Psoas muscle (tissue), 8 donors: ENCODE results near the gene KRTAP4-9. TPM values are rescaled to one million over a fixed set of nuclear protein-coding genes. Genes with fewer than 3 reads are reported as not detected.

Experiments used
- ATAC-seq, 4 donors: fragments of 200-7000 bp; cut with Tn5 transposase; one replicate each; pipeline ENCODE4 v1.9.1; 2020; ENCODE audit warnings: moderate library complexity in 3 of 4, mild to moderate bottlenecking in 2 of 4
- DNase-seq, 2 donors: peaks; one replicate each; pipeline ENCODE4 v3.0.0-alpha.2; 2020
- H3K27ac ChIP-seq: fragments of 200-600 bp; one replicate; pipeline ENCODE4 v1.8.0; 2022
- H3K27me3 ChIP-seq, 3 donors: fragments of 200-600 bp in 1 of 3; one replicate each; pipeline versions ENCODE4 v1.6.1 to v1.8.0; 2013 to 2022; ENCODE audit warnings: low read length in 2 of 3, mild to moderate bottlenecking in 2 of 3, moderate library complexity in 1 of 3; ENCODE audit not compliant: insufficient read depth in 3 of 3
- H3K36me3 ChIP-seq, 2 donors: fragments of 200-600 bp in 1 of 2; one replicate each; pipeline versions ENCODE4 v1.6.1 to v1.8.0; 2013 to 2022; ENCODE audit warnings: low read depth in 1 of 2, mild to moderate bottlenecking in 1 of 2, moderate library complexity in 1 of 2; ENCODE audit not compliant: insufficient read depth in 1 of 2
- H3K4me1 ChIP-seq: fragments of 200-600 bp; one replicate; pipeline ENCODE4 v1.8.0; 2022
- H3K4me3 ChIP-seq: fragments of 200-600 bp; one replicate; pipeline ENCODE4 v1.8.0; 2022; ENCODE audit warnings: mild to moderate bottlenecking
- H3K9me3 ChIP-seq: fragments of 200-600 bp; one replicate; pipeline ENCODE4 v1.8.0; 2022
- WGBS, 3 donors: extraction: QIAGEN DNeasy Blood & Tissue Kit; methylation state at CpG; one replicate each; pipeline versions ENCODE4 v1.1.6 to v1.1.7; 2013; 5-methylcytosine and 5-hydroxymethylcytosine counted together
- intact Hi-C, 2 donors: fragments of 100-400 bp; cut with DNase I; formaldehyde crosslinking; loops; one replicate each; pipeline versions ENCODE4 v1.11.0 to v1.14.2; 2022
- polyA plus RNA-seq, 3 donors: library from polyadenylated mRNA; stranded (reverse); fragments of 200-250 nt; gene quantifications; one replicate each; pipeline ENCODE4 v1.2.3, GENCODE V29; 2013
- total RNA-seq, 4 donors: library from RNA; stranded (reverse); fragmentation: NEBNext Ultra II Directional in 2 of 4; extraction: Animal tissue kit (Norgen Biotek cat#: 25700) in 2 of 4; gene quantifications; one replicate each; pipeline versions ENCODE4 v1.2.1 to v1.2.4, GENCODE V29; 2021 to 2023
- TF ChIP-seq, protein P1 (sequence below): fragments of 200-600 bp; IDR thresholded peaks from one replicate; pipeline ENCODE4 v1.8.0; 2022; ENCODE audit warnings: antibody characterized with exemption
- donor health status: healthy with polysubstance abuse.
- donor health status: DM: no; HTN: no; CAD: no; lungs with moderate emphysema.
- donor health status: Bipolar disorder and iron deficiency.
- donor health status: healthy.
- donor health status: DM: yes; HTN: yes; CAD: no.
- donor health status: DM: no; HTN: no; CAD: no.
- donor health status: DM: no; HTN: no; CAD: no.
- donor health status: DM: yes; HTN: yes; CAD: no.

KRTAP4-9 gene
- total and polyA plus RNA-seq, 7 donors, result not detected

GRCh38 chr17:41067281-41067680 is 37.9 kb upstream of the KRTAP4-9 start:
- Histone ChIP-seq H3K27me3 (peaks cover 0 to 1% (median 0%) of the 10 kb centered on the region in 3 donors), H3K27ac (no peak overlapping the region), H3K4me1 (no peaks in the 10 kb centered on the region), H3K9me3 (no peaks in the 10 kb centered on the region), H3K4me3 (no peak overlapping the region), H3K36me3 (no peaks in the 10 kb centered on the region)
- no peak for DNase-seq
- no peak for ATAC-seq
- TF ChIP-seq, protein P1, sequence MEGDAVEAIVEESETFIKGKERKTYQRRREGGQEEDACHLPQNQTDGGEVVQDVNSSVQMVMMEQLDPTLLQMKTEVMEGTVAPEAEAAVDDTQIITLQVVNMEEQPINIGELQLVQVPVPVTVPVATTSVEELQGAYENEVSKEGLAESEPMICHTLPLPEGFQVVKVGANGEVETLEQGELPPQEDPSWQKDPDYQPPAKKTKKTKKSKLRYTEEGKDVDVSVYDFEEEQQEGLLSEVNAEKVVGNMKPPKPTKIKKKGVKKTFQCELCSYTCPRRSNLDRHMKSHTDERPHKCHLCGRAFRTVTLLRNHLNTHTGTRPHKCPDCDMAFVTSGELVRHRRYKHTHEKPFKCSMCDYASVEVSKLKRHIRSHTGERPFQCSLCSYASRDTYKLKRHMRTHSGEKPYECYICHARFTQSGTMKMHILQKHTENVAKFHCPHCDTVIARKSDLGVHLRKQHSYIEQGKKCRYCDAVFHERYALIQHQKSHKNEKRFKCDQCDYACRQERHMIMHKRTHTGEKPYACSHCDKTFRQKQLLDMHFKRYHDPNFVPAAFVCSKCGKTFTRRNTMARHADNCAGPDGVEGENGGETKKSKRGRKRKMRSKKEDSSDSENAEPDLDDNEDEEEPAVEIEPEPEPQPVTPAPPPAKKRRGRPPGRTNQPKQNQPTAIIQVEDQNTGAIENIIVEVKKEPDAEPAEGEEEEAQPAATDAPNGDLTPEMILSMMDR, result no peak
- intact Hi-C loops, result no loop called here

DNA sequence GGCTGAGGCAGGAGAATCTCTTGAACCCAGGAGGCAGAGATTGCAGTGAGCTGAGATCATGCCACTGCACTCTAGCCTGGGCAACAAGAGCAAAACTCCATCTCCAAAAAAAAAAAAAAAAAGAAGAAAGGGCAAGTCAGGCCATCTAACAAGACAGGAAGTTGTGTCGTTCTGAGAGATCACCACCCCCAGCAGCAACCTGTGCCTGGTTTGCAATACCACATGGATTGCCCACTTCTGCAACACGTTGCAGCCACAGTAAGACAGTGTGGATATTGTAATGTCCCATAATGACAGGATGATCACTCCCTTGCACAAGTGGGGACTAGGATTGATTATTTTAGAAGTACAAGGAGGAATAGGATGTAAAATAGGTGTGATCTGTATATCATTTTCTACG is 36.2 kb upstream of the KRTAP4-9 start:
- intact Hi-C loops, result no loop called here
- ATAC-seq, result no peak
- Histone ChIP-seq H3K36me3 (no peaks in the 10 kb centered on the region), H3K27ac (no peak overlapping the region), H3K4me1 (no peaks in the 10 kb centered on the region), H3K27me3 (peaks cover 0 to 1% (median 0%) of the 10 kb centered on the region in 3 donors), H3K9me3 (no peaks in the 10 kb centered on the region), H3K4me3 (no peak overlapping the region)
- DNase-seq, result no peak
- 73 to 75% (median 75%) methylated on average over 3 of the region's 3 CpGs for WGBS, 3 donors
- TF ChIP-seq, protein P1, result no peak

GRCh38 chr17:41071606-41072360 is 33.4 kb upstream of the KRTAP4-9 start:
- Histone ChIP-seq H3K27me3 (peaks cover 0 to 4% (median 0%) of the 10 kb centered on the region in 3 donors), H3K36me3 (no peaks in the 10 kb centered on the region), H3K4me3 (no peak overlapping the region), H3K4me1 (no peaks in the 10 kb centered on the region), H3K9me3 (no peaks in the 10 kb centered on the region), H3K27ac (no peak overlapping the region)
- TF ChIP-seq, protein P1, result no peak
- WGBS, 3 donors, result 64 to 77% (median 71%) methylated on average over 5 of the region's 5 CpGs
- ATAC-seq (no peak), DNase-seq (no peak)
- intact Hi-C loops, result no loop called here

DNA sequence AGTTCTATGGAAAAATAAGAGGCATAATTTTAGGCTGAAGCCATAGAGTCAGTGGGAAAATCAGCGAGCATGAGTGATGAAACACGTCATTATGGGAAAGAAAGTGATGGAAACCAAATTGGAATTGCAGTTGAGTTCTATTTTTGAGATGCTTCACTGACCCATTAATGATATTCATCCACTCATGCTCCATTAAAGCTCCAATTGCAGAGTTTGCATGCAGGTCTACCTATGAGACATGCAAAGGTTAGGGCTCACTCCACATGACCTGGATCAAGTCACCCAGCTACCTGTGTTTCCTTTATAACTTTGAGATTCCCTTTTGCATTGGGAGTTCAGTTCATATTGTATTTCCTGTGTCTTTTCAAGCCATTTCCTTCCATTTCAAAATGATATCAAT is 31.5 kb upstream of the KRTAP4-9 start:
- no peak for ATAC-seq
- Histone ChIP-seq H3K4me3 (no peak overlapping the region), H3K9me3 (no peaks in the 10 kb centered on the region), H3K27me3 (peaks cover 0 to 7% (median 0%) of the 10 kb centered on the region in 3 donors), H3K27ac (no peak overlapping the region), H3K36me3 (no peaks in the 10 kb centered on the region), H3K4me1 (no peaks in the 10 kb centered on the region)
- intact Hi-C loops, result no loop called here
- DNase-seq, result no peak
- WGBS, 3 donors, result 87 to 95% (median 89%) methylated on average over 2 of the region's 2 CpGs
- TF ChIP-seq, protein P1, result no peak

GRCh38 chr17:41076788-41077187 is 28.4 kb upstream of the KRTAP4-9 start:
- no peak for DNase-seq
- H3K27ac ChIP-seq, result no peak overlapping the region
- peaks cover 0 to 7% (median 0%) of the 10 kb centered on the region in 3 donors for H3K27me3 ChIP-seq
- TF ChIP-seq, protein P1, result no peak
- H3K36me3 ChIP-seq, result no peaks in the 10 kb centered on the region
- no peaks in the 10 kb centered on the region for H3K9me3 ChIP-seq
- no peak overlapping the region for H3K4me3 ChIP-seq
- intact Hi-C loops, result no loop called here
- no peak for ATAC-seq
- no peaks in the 10 kb centered on the region for H3K4me1 ChIP-seq
